HG02884 (cell line): ENCODE results near the gene PPFIBP1.

Source experiments
- ATAC-seq: cut with Tn5 transposase; IDR thresholded peaks from one replicate; pipeline ENCODE4 v1.9.1; 2021; ENCODE audit warnings: mild to moderate bottlenecking, moderate library complexity; ENCODE audit not compliant: unreplicated experiment

Gene PPFIBP1

GRCh38 chr12:27523642-27524493 lies at the start of gene PPFIBP1:
TSS of gene PPFIBP1 (plus strand) at chr12:27524206. CDS start at chr12:27633397, 109,191 bp downstream.
- ATAC-seq: peak; percentile 94

GRCh38 chr12:27474344-27474743 lies 49.7 kb upstream of the PPFIBP1 start:
- no peak for ATAC-seq

DNA sequence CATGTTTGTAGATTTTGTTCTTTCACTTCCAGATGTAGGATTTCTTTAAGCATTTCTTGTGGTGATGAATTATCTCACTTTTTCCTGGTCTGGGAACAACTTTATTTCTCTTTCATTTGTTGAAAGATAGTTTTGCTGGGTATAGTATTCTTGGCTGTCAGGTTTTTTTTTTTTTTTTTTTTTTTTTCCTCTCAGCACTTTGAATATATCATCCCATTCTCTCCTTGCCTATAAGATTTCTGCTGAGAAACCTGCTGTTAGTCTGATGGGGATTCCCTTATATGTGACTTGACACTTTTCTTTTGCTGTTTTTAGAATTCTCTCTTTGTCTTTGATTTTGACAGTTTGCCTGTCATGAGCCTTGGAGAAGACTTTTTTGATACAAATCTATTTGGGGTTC lies 47.0 kb upstream of the PPFIBP1 start:
- ATAC-seq: no peak

GRCh38 chr12:27478949-27479348 lies 45.1 kb upstream of the PPFIBP1 start:
- ATAC-seq: no peak

DNA sequence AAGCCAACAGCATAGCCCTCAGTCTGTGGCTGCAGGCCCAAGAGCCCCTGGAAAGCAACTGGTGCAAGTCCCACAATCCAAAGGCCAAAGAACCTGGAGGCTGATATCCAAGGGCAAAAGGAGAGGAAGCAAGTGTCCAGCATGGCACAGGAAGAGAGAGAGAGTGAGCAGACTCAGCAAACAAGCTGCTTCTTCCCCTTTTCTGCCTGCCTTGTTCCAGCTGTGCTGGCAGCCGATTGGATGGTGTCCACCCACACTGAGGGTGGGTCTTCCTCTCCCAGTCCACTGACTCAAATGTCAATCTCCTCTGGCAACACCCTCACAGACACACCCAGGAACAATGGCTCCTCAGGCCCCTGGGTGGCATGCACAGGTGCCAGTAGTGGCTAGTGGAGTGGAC lies 44.0 kb upstream of the PPFIBP1 start:
- ATAC-seq: no peak

DNA sequence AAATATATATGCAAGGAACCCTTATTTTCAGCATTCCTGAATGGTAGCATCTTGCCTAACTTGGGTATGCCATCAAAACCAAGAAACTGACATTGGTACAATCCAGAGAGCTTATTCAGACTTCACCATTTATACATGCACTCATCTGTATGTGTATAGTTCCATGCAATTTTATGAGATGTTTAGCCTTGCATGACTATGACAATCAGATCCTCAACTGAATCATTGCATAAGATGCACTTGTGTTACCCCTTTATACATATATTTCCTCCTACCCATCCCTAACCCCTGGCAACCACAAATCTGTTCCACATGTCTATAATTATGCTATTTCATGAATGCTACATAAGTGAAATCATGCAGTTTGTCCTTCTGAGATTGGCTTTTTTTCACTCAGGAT lies 37.0 kb upstream of the PPFIBP1 start:
- no peak for ATAC-seq

GRCh38 chr12:27488479-27488878 lies 35.5 kb upstream of the PPFIBP1 start:
- no peak for ATAC-seq

DNA sequence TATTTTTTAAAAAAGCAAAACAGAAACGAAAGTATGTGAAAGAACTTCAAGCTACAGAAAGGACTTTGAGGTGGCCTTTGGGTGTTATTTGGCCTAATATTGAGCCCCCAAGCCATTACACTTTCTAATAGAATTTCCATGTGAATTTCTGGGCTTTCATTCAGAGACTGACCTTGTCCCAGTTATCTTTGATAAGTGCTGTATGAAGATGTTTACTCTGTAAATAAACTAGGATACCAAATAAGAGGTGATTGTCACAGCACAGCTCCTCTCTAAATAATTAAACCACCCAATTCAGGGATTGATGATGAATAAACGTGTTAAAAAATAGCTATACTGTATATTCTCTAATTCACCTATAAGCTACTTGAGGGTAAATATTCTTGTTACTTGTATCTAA lies 32.8 kb upstream of the PPFIBP1 start:
- ATAC-seq: no peak

GRCh38 chr12:27493260-27493940 lies 30.6 kb upstream of the PPFIBP1 start:
- no peak for ATAC-seq

DNA sequence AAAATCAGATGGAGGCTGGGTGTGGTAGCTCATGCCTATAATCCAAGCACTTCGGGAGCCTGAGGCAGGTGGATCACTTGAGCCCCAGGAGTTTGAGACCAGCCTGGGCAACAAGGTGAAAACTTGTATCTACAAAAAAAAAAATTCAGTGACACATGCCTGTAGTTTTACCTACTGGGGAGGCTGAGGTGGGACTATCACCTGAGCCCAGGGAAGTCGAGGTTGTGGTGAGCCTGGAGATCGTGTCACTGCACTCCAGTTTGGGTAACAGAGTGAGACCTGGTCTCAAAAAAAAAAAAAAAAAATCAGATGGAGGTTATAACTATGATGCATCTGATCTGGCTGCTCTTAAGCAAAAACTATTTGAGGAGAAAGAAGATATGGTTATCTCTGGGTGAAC lies 26.6 kb upstream of the PPFIBP1 start:
- no peak for ATAC-seq

- peak; percentile 92 for ATAC-seq
Measured at GRCh38 chr12:27498149-27498548, 25.9 kb upstream of the PPFIBP1 start.

DNA sequence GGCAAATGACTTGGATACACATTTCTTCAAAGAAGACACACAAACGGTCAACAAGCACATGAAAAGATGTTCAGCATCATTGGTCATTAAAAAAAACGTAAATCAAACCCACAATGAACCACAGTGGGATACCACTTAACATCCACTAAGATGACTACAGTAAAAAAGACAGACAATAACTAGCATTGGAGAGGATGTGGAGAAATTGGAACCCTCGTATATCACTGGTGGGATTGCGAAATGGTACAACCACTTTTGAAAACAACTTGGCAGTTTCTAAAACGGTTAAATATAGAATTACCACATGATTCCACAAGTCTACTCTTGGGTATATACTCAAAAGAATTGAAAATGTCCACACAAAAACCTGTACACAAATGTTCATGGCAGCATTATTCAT lies 25.2 kb upstream of the PPFIBP1 start:
- no peak for ATAC-seq

GRCh38 chr12:27499377-27499776 lies 24.6 kb upstream of the PPFIBP1 start:
- no peak for ATAC-seq

GRCh38 chr12:27500546-27500945 lies 23.5 kb upstream of the PPFIBP1 start:
- no peak for ATAC-seq

- no peak for ATAC-seq
Measured at GRCh38 chr12:27502021-27502435, 22.0 kb upstream of the PPFIBP1 start.

- no peak for ATAC-seq
Measured at GRCh38 chr12:27504507-27504906, 19.5 kb upstream of the PPFIBP1 start.

DNA sequence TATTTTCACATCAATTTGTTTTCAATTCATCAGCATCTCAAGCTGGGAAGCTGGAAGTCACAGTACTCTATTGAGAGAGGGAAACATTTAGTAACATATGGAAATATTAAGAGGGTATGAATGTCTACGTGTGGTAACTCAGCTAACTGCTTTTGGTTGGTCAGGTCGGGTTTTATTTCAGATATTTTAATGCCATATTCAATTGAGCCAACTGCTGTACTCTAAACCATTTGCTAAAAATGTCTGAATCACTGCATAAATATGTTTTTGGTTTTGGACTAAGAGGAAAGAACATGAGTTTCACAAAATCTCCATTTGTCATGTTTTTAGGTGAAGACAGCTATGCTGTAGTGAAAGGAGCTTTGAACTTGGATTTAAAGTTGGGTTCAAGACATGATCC lies 18.9 kb upstream of the PPFIBP1 start:
- no peak for ATAC-seq

GRCh38 chr12:27505761-27506160 lies 18.2 kb upstream of the PPFIBP1 start:
- no peak for ATAC-seq

DNA sequence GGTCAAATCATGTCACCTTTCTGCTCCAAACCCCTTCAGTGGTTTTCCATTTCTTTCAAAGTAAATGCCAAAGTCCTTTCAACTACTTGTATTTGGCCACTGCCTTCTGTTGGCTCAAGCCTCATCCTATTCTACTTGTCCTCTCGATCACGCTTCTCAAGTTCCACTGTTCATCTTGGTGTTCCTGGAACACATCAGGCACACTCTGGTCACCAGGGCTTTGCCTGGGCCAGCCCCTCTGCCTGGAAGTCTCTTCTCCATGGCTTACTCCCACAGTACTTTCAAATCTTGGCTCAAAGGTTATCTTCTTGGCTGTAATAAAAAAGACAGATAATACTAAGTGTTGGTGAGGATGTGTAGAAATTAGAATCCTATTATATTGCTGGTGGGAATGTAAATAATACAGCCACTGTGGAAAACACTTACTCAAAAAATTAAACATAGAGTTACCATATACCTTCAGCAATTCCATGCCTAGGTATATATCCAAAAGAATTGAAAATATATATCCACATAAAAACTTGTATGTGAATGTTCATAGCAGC lies 17.3 kb upstream of the PPFIBP1 start:
- ATAC-seq: no peak

DNA sequence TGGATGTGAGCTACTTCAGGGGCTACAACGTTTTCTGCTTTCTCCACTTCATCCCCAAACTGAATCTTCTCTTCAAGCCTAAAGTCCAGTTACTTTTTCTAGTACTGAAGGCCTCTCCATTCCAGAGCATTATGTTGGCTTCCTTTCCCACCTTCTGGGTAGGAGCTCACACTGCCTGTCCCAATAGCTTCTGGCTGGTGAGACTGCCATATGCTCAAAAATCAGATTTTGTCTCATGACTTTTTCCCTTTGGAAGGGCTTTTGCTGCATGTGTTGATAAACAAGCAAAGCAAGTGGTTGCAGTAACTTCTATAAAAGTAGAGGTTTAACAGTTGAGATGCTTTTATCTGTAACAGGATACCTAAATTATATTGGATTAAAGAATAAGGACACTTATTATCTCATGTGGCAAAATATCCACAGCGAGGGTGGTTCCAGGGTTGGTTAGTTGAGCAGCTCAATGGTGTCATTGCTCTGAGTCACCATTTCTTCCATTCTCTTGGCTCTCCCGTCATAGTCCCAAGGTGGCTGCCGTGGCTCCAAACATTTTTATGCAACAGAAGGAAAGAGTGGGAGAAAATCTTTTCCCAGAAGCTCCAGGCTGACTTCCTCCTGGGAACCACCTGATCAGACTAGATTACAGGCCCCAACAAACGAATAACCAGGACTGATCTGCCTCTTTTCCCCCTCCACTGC lies 15.1 kb upstream of the PPFIBP1 start:
- no peak for ATAC-seq

DNA sequence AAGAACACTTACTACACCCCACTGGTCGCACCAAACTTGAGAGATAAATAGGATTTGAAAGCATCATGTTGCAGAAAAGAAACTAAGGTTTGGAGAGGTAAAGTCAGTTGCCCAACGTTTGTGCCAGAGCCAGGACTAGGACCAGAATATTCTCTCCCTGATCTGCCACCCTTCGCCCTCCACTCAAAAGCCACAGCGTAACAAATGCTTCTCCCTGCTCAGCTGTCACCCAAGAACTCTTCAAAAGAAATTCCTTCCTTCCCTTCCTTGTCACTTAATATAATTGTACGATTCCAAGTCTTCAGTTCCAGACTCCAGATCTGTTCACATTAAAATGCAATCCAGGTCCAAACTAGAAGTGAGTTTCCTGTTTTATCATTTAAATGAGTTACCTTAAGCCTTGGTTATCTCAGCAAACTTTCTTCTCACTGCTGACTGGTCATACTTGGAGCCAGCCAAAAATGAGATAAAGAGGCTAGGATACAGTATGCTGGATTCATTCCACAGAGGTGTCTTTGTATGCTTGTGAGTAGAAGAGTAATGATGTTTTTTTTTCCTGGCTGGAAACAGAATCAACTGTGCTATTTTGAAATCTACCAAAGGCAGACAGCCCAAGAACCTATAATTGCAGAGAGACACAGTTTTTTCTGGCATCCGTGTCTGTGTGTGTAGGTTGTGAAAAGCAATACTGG lies 12.8 kb upstream of the PPFIBP1 start:
- no peak for ATAC-seq
